WI38 (cell line): Measurements from ENCODE around the gene TAMM41.

Experiments
- H3K4me3 ChIP-seq: 2 replicates; pipeline ENCODE4 v1.5.1; 2011; ENCODE audit warnings: low read depth, mild to moderate bottlenecking, control low read depth, low read length
- TF ChIP-seq, protein P1 (sequence below): IDR thresholded peaks from 2 replicates; pipeline ENCODE4 v1.5.1; 2012; ENCODE audit warnings: low read depth, mild to moderate bottlenecking, control low read depth, low read length

The TAMM41 gene

DNA sequence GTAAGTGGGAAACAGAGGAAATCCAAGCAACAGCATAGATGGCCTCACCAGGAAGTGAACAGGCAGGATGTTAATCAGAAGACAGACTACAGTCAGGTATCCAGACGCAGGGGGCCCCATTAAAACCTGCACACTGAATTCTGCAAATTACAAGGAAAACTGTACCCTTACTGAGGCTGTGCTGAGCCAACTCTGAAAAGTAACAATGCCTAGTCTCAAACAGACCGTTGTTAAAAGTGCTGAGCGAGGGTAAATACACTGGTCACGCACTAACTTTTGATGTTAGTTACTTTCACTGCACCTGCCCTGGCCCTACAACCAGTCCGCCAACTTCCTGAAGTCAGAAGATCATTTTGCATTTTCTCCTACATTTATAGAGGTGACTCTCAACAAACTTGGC lies 1.0 kb downstream of the TAMM41 start:
- peak overlapping the region; percentile 94 for H3K4me3 ChIP-seq
- TF ChIP-seq, protein P1, sequence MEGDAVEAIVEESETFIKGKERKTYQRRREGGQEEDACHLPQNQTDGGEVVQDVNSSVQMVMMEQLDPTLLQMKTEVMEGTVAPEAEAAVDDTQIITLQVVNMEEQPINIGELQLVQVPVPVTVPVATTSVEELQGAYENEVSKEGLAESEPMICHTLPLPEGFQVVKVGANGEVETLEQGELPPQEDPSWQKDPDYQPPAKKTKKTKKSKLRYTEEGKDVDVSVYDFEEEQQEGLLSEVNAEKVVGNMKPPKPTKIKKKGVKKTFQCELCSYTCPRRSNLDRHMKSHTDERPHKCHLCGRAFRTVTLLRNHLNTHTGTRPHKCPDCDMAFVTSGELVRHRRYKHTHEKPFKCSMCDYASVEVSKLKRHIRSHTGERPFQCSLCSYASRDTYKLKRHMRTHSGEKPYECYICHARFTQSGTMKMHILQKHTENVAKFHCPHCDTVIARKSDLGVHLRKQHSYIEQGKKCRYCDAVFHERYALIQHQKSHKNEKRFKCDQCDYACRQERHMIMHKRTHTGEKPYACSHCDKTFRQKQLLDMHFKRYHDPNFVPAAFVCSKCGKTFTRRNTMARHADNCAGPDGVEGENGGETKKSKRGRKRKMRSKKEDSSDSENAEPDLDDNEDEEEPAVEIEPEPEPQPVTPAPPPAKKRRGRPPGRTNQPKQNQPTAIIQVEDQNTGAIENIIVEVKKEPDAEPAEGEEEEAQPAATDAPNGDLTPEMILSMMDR, result no peak

DNA sequence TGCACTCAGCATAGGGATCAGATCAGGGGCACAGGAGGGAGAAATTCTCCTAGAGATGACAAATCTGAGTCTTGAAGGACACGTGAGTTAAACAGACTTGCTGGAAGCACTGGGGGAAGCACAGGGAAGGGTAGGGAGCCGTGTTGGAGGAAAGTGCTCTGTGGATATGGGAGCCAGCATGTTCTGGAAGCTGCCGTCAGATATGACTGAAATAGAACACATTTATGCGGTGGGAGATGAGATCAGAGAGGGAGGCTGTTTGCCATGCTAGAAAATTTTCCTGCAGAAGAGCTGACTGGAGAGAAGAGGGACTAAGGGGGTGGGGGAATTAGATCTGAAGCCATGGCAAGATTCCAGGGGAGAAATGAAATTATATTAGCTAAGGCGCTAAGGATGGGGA lies 1.8 kb downstream of the TAMM41 start:
- TF ChIP-seq, protein P1, result no peak
- no peak overlapping the region; the same call in 1 of the 2 replicates for H3K4me3 ChIP-seq

DNA sequence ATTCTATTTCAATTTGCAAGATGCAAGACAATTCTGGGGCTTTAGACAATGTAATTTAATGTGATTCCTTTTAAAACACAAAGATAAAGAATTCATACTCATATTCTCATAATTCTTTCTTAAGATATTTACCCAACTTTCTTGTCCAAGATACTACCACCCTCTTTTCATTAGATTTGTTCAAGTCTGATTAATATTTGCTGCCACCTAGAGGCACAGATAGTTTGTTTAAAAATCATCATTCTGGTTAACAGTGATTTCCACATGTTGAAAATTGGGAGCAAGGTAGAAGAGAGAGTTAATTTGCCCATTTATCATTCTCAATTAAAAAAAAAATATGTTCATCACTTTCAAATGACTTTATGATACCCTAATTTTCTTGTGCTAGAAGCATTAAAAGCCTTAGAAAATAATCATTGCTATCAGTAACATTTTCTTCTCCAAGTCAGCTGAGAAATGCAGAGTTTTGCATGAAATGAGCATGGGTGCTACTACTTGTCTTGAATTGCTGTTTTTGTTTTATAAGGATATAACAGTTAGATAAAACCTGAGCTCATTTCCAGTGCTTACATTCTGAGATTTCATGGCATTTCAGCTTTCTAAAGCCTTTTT lies 11.6 kb downstream of the TAMM41 start:
- TF ChIP-seq, protein P1, result peak; percentile 14; the same call in 1 of the 2 replicates
- H3K4me3 ChIP-seq, result no peak overlapping the region

DNA sequence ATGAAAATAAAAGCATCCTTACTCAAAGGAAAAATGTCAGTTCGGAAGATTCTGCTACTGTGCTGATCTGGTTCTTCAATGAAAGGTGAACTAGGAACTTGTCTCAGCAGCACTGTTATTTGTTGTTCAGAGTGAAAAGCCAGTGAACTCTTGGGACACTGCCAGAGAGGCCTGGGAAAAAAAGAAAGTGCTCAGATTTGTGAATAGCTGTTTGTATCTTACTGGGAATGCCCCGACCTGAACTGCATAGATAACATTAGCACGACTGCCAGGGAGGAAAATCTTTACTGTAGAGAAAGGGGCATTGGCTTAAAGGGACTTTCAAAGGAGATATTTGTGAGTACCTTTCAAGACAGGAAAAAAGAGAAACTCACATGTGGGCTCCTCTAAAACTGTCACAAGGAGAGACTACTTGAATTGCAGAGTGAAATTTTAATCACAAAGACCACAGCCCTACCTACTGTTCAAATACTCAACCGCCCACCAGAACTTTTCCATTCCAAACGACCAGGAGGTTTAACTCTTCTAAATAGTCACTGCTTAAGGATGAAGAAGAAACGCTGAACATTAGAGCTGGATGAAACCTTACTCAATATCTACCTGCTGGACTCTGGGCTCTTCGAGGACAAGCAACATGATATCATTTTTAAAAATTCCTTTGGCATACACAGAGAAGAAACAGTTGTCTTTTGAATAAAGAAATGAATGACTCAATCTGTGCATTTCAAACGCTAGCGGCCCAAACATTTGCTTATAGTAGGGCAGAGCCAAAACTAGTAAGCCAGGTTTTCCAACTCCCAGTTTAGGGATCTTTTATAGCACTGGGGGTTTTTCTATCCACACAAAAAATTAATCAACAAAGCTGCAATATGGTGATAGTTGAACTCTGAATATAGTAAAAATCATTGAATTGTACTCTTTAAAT lies 13.4 kb downstream of the TAMM41 start:
- TF ChIP-seq, protein P1, result no peak
- H3K4me3 ChIP-seq, result no peak overlapping the region

DNA sequence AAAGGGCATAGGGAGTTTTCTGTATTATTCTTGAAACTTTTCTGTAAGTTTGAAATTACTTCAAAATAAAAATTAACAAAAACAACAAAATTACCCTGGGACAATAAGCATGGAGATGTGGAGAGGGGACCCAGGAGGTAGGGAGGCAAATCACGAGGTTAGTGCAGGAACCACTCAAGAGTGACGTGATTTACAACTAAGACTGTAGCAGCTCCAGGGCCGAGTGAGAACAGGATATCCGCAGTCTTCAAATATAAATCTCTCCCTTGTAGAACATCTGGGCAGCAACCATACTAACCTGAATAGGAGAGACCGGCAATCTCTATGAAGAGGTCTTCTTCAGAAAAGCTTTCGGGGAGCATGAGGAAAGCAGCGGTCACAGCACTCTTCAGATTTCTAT lies 17.3 kb downstream of the TAMM41 start:
- no peak overlapping the region for H3K4me3 ChIP-seq
- TF ChIP-seq, protein P1, result no peak

DNA sequence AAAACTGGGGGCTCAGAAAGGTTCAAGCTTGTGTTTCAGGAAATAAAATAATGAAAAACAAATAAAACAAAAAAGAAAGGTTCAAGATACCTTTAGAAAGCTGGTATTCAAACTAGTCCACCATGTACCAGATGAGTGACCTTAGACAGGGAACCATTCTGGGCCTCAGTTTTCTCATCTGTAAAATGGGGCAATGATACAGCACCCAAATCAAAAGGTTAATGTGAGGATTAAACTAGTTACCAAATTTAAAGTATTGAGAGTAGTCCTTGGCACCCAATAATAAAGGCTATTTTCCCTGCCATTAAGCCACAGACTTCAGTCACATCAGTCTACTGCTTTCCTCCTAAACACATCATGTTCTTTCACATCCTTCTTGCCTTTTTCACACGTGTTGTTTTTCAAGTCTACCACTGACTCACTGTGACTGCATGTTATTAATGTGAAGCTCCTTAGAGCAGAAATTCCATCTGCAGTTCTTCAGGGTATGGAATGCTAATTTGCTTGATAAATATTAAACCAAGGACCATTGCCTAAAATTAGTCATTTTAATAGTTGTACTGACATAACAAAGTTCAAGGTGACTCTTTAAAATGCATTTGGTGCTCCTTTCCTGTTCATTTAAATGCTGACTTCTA lies 19.9 kb downstream of the TAMM41 start:
- TF ChIP-seq, protein P1, result no peak
- no peak overlapping the region for H3K4me3 ChIP-seq
